ENCODE results near the gene GUCY1A1.

Gene GUCY1A1

DNA sequence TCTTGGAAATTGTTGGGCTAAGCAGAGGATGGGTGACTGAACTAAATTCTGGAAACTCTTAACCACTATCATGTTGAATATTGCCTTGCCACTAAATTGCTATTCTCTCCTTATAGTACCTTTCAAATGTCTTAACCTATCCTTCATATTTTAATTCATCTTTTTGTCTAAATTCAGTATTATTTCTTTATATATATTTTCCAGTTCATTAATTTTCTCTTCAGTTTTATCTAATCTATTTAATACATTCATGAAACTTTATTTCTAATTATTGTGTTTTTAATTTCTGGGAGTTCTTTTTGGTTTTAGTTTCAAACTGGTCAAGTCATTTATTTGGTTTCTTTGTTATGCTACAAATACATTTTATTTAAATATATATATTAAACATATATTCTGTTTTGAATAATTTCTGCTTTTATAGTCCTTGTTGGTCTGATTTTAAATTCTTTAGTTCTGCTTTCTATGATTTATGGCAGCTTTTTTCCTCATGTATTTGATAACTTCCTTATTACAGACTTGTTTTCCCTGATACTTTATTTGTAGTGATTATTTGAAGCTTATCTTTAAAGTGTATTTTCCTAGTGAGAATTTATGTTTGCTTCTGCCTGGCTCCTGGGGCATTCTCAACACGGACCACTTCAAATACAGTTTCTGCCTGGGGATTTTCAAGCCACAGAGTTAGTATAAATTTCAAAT, 8.5 kb upstream of the GUCY1A1 start:
- no peak for DNase-seq (ENCODE audit: low read depth, low spot score)

DNA sequence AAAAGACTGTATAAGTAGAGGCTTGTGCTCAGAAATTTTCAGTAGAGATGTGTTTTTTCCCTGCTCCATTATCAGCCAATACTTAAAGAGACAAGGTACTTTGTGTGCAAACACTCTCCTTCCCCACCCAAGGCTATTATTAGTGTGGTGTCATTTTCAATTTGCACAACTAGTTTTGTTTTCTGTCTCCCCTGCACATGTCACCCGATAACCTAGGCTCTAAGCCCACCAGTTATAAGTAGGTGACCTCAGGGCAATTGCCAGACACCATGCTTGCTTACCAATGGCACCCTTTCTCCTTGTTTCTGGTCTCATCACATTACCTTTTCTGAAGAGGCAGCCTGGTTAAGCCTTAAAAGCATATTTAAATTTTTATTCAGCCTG, 8.0 kb upstream of the GUCY1A1 start:
- DNase-seq (ENCODE audit: low read depth, low spot score): no peak

GRCh38 chr4:155659176-155659575, 7.5 kb upstream of the GUCY1A1 start:
- DNase-seq (ENCODE audit: low read depth, low spot score): no peak

GRCh38 chr4:155660436-155660835, 6.2 kb upstream of the GUCY1A1 start:
- no peak for DNase-seq (ENCODE audit: low read depth, low spot score)

DNA sequence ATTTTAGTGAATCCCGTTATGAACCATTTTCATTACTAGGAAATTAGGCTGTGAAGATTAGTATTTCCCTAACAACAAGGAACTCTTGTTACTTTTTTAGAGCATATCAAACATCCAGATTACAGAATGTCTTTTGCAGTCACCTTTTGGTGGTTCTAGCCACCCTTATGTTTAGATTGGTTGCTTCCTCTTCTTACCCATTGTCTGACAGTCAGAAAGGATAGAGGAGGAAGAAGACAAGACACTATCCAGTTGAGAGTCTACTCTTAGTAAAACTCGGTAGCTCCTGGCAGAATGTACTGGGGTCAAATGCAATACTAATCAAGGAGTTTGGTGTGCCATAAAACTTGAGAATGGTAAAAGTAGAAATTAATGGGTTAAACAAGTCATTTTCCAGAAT, 1.6 kb upstream of the GUCY1A1 start:
- DNase-seq (ENCODE audit: low read depth, low spot score): no peak

DNA sequence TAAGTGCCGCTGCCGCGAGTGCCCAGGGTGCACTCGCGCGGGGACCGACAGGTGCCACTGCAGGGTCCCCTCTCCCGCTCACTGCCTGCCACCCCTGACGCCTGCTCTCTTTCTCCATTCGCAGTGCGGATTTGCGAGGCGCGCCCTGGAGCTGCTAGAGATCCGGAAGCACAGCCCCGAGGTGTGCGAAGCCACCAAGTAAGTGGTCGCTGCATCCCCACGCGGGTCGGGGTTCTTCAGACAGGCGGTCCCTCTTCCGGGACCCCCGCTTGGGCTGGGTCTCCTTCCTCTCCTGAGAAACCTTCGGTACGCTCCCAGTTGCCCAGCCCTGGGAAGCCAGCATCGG, 547 bp downstream of the GUCY1A1 start:
- no peak for DNase-seq (ENCODE audit: low read depth, low spot score)

GRCh38 chr4:155667568-155668511, 1.2 kb downstream of the GUCY1A1 start:
- DNase-seq (ENCODE audit: low read depth, low spot score): no peak

GRCh38 chr4:155668707-155669220, 2.1 kb downstream of the GUCY1A1 start:
- no peak for DNase-seq (ENCODE audit: low read depth, low spot score)

DNA sequence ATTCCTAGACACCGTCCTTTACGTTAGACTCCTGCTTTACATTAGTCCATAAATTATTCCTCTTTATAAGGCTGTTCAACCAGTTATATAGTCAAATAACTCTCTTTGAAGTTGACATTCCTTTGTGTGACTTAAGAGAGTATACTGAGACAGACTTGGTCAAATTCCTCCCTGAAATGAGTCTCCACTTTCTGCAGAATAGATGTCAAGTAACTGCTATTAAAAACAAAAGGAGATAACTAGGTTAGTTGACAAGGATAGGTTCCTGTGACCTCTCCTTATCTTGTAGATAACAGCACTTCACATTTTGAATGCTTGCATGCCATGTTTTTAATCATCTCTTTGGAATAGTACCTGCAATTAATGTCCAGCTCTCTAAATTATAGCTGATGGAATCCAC, 5.7 kb downstream of the GUCY1A1 start:
- no peak for DNase-seq (ENCODE audit: low read depth, low spot score)

DNA sequence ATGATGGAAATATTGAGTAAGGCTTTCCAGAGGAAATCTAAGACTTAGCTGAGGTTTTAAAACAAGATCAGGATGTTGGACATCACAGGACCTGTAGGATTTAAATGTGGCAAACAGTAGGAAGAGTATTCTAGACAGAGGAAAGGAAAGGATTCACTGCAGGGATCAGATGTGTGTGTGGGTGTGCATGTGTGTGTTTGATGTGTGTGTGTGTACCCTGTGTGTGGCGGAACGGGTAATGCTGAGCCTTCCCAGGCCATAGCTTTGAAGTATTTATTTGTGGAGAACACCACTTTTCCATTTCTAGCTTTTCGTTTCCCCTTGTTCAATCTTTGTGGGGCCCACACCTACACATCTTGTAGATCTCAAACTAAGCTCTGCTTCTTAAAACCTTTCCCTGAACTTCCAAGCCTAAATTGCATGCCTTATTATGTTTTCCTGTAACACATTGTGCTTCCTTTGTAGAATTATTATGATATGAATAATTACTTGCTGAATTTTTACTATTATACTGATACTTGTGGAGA, 6.9 kb downstream of the GUCY1A1 start:
- DNase-seq (ENCODE audit: low read depth, low spot score): no peak

- no peak for DNase-seq (ENCODE audit: low read depth, low spot score)
These were observed 8.0 kb downstream of the GUCY1A1 start for GRCh38 chr4:155674669-155675071.

DNA sequence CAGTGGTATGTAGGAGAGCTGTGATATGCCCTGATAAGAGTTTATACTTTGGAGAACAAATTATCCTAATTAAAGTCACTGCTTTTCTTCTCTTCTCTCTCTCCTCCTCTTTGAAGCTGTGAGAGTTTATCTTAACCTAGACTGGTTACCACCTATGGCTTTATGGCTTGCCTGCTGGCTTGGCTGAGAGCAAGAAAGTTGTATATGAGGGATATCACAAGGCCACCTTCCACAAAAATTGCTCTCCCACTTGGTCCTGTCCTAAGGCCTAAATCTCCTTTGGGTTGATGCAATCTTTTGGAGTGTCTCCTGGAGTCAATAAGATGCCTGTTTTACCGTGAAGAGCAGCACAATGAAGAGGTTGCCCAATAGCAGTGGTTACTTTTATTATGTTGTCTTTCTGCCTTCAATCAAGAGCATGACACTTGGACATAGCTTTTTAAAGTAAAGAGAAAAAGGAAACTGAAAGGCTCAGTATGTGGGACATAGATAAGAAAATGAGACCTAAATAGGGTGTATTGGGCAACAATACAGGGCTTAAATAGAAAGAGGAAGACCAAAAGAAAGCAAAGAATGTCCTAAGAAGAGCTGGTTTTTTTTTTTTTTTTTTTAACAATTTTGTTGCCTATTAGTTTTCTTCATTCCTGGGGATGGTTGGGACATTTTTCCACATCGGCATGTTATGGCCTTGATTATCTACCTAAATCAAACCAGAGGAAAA, 9.2 kb downstream of the GUCY1A1 start:
- DNase-seq (ENCODE audit: low read depth, low spot score): no peak

- no peak for DNase-seq (ENCODE audit: low read depth, low spot score)
These were observed 9.8 kb downstream of the GUCY1A1 start for GRCh38 chr4:155676430-155676825.

- DNase-seq (ENCODE audit: low read depth, low spot score): no peak
These were observed 11.4 kb downstream of the GUCY1A1 start for GRCh38 chr4:155678011-155678410.

- DNase-seq (ENCODE audit: low read depth, low spot score): no peak
These were observed 12.7 kb downstream of the GUCY1A1 start for GRCh38 chr4:155679343-155679742.

GRCh38 chr4:155681886-155682285, 15.2 kb downstream of the GUCY1A1 start:
- DNase-seq (ENCODE audit: low read depth, low spot score): no peak

- DNase-seq (ENCODE audit: low read depth, low spot score): no peak
These were observed 17.8 kb downstream of the GUCY1A1 start for GRCh38 chr4:155684423-155684822.

DNA sequence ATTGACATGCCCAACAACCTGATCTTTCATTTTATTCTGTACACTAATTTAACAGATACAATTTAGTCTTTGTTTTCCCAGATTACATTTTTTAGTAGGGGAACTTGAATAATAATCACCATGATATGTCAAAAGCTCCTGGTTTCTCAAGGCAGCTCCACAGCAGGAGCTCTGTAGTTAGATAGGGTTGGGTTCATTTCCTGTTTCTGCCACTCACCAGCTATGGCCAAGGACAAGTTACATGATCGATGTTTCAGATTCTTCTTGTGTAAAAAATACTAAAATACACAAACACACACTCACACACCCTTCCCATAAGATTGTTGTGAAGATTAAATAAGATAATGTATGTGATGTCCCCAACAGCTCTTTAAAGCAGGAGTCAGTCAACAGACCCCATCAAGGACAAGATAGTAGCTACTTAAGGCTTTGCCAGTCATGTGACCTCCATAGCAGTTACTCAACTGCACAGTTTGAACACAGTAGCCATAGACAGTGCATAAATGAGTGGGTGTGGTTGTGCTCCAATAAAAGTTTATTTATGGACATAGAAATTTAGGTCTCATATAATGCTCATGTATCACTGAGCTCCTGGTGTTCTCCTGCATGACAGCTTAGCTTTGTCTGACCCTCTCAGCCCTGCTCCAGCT, 18.4 kb downstream of the GUCY1A1 start:
- DNase-seq (ENCODE audit: low read depth, low spot score): no peak

- DNase-seq (ENCODE audit: low read depth, low spot score): no peak
These were observed 20.8 kb downstream of the GUCY1A1 start for GRCh38 chr4:155687380-155687982.

- DNase-seq (ENCODE audit: low read depth, low spot score): no peak
These were observed 21.6 kb downstream of the GUCY1A1 start for GRCh38 chr4:155688211-155688610.

DNA sequence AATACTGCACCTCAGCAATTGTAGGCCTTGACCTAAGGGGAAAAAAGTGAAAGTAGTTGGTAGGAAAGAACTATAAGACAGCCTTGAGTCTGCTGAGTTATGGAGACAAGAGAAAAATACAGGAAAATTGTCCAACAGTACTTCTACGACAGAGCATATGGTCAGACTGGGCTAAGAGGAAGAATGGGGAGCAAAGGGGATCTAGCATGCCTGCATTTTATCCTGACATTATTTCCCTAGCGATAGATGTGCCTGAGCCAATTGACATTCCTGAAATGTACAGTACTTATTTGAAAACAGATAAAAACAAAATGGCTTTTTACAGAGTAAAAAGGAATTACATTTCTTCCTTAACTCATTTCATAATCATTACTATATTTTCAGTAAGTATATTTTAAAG, 22.2 kb downstream of the GUCY1A1 start:
- no peak for DNase-seq (ENCODE audit: low read depth, low spot score)

Data from brain pericyte (primary cell).